Measurements from ENCODE around the gene KRTAP10-5.
"Not testable (repeated sequence)": the region's sequence is repeated elsewhere in the genome, so short reads cannot be mapped to it uniquely, and the experiment has no call there.

KRTAP10-5 gene

DNA sequence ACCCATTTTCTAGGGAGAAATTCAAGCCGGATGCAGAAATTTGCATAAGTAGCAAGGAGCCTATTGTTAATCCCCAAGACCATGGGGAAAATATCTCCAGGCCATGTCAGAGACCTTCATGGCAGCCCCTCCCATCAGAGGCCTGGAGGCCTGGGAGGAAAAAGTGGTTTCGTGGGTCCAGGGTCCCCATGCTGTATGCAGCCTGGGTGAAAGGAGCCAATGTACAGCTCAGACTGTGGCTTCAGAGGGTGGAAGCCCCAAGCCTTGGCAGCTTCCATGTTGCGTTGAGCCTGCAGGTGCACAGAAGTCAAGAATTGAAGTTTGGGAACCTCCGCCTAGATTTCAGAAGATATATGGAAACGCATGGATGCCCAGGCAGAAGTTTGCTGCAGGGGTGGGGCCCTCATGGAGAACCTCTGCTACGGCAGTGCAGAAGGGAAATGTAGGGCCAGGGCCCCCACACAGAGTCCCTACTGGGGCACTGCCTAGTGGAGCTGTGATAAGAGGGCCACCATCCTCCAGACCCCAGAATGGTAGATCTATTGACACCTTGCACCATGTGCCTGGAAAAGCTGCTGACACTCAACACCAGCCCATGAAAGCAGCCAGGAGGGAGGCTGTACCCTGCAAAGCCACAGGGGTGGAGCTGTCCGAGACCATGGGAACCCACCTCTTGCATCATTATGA lies 29.9 kb upstream of the KRTAP10-5 start:
- not testable (repeated sequence) for DNase-seq (ENCODE audit: low read depth)

DNA sequence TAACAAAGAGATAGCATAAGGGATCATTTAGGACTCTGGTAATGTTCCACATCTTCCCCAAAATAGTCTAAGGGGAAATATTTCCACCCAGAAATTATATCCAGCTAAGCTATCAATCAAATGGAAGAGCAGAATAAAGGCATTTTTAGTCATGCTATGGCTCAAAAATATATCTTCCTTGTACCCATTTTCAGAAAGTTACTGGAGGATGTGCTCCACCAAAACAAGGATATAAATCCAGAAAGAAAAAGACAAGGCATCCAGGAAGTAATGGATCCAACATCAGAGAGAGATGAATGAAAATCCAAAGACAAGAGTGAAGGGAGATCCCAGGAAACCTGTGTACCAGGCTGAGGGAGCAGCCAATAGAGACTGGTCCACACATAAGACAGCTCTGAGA lies 28.8 kb upstream of the KRTAP10-5 start:
- DNase-seq (ENCODE audit: low read depth), result no peak

DNA sequence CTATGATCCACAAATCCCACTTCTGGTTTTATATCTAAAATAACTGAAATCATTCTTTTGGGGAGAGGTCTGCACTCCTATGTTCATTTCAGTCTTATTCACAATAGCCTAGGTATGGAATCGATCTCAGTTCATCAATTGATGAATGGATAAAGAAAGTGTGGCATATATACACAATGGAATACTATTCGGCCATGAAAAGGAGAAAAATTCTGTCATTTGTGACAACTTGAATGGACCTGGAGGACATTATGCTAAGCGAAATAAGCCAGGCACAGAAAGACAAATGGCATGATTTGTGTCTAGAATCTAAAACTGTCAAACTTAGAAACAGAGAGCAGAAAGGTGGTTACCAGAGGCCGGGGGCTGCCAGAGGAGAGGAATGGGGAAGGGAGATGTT lies 26.1 kb upstream of the KRTAP10-5 start:
- DNase-seq (ENCODE audit: low read depth), result no peak

DNA sequence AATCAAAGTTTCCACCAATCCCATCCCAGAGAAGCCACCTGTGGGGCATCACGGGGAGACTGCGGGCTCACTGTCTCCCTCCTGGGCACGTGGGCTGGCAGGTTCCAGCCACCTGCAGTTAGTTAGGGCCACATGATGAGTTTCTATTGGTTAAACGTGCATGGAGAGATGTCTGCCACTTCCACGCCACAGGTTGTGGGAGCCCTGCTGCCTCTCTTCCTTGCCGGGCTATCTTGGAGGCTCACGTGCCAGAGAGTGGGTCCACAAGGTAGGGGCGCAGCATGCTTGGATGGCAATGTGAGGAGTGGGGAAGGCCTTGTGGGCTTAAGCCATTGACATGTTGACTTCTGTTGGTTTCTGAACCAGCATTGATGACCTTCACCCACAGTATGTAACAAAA lies 23.5 kb upstream of the KRTAP10-5 start:
- no peak for DNase-seq (ENCODE audit: low read depth)

DNA sequence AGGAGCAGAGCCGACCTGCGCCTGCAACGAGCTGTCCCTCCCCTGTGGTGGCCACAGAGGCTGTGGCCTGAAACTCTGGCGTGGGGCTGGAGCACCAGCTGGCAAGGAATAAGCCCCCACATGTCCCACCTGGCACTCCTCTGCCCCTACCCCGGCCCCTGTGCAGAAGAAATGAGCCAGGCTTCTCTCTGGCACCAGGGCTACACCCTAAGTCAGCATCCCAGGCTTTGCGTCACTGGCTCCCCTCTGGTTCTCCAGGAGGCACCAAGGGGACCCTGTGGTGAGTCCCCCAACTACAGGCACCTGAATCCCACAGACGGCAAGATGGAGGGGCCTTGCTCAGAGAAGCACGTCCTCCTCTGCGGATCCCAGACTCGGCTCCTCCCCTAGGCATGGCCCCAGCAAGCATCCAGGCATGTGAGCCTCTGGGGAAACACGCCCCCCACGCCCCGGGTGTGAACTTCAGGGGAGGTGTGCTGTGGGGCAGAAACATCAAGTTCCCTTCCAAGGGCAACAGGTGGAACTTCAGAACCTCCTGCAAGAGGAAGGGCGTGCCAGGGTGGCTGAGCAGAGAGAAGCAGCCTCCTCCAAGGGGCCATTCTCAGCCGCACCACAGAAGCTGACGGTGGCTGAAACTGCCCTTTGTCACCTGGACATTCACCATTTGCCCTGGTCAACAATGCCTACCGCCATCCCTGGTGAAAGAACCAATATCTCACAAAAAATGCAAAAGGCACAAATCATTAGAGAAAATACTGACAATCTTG lies 22.9 kb upstream of the KRTAP10-5 start:
- DNase-seq (ENCODE audit: low read depth), result no peak

DNA sequence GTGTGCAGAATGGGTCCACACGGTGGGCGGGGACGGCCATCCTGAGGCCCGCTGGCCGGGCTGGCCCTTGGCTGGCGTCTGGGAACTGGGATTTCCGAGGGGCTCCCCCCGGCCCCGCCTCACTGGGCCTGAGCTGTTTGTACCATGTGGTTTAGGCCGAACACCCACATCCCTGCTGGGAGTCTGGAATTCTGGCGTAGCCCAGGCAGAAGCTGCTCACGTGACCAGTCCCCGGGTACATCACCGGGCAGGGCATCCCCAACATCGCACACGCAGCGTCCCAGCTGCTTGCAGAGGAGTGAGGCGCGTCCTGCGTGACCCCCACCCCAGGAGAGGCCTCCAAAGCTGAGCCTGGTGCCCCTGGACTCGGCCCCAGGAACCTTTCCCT lies 22.1 kb upstream of the KRTAP10-5 start:
- DNase-seq (ENCODE audit: low read depth), result no peak

DNA sequence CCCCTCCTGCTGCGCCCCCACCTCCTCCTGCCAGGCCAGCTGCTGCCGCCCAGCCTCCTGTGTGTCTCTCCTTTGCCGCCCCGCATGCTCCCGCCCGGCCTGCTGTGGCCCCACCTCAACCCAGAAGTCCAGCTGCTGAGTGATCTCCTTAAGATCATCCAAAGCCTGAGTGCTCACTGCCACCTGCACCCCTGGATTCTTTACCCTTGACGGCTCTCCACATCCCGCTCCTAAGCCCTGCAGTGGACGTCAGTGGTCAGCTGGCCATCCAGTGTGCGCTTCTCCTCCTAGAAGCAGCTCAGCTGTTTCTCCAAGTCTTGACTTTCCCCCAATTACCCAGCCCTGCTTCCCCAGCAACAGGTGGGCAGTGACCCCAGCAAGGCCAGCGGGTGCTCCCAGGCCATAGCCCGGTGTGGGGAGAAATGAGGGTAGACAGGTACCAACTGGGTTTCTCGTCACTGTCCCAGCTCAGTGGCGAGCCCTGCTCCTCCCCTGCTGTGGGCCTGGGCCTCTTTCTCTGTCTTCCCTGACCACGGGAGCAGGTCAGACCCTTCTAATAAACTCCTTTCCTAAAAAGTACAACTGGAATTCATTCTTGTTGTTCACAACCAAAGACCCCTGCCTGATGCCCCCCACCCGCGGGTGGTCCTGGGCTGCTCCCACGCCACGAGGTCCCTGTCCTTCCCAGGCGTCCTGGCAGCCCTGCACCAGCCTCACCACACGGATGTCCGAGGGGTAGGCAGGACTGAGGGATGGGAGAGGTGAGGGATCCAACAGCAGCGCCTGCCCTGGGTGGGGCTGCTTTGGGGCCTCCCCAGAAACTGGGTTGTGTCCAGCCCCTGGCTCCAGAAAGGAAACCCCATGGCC lies 21.4 kb upstream of the KRTAP10-5 start:
- DNase-seq (ENCODE audit: low read depth), result no peak

DNA sequence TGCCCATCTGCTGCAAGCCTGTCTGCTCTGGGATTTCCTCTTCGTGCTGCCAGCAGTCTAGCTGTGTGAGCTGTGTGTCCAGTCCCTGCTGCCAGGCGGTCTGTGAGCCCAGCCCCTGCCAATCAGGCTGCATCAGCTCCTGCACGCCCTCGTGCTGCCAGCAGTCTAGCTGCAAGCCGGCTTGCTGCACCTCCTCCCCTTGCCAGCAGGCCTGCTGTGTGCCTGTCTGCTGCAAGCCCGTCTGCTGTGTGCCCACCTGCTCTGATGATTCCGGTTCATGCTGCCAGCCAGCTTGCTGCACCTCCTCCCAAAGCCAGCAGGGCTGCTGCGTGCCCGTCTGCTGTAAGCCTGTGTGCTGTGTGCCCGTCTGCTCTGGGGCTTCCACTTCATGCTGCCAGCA lies 20.7 kb upstream of the KRTAP10-5 start:
- not testable (repeated sequence) for DNase-seq (ENCODE audit: low read depth)

DNA sequence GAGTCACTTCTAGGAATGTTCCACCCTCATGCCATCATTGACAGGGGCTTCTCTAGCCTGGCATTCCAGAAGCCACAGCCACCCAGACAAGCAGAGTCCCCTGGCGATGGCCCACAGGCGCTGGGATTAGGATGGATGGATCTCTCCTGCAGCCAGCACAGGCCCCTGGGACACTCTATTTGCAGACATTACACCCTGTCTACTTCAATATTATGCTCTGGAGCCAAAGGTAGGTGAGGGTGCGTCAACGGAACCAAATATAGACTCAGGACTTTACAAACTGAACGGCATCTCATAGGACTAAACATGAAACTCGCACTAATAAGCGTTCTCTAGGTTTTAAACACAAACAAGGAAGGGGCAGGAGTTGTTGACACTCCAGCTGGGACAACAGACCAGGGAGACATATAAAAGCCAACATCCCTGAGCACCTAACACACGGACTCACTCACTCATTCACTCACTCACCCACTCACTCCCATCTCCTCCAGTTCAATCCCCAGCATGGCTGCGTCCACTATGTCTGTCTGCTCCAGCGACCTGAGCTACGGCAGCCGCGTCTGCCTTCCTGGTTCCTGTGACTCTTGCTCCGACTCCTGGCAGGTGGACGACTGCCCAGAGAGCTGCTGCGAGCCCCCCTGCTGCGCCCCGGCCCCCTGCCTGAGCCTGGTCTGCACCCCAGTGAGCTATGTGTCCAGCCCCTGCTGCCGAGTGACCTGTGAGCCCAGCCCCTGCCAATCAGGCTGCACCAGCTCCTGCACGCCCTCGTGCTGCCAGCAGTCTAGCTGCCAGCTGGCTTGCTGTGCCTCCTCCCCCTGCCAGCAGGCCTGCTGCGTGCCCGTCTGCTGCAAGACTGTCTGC lies 19.9 kb upstream of the KRTAP10-5 start, which contains the start of gene KRTAP10-7:
Gene KRTAP10-7 (plus strand): TSS at position 480 of the 861 bp plus-strand sequence. CDS start 25 bp downstream, at position 505.
- not testable (repeated sequence) for DNase-seq (ENCODE audit: low read depth)

DNA sequence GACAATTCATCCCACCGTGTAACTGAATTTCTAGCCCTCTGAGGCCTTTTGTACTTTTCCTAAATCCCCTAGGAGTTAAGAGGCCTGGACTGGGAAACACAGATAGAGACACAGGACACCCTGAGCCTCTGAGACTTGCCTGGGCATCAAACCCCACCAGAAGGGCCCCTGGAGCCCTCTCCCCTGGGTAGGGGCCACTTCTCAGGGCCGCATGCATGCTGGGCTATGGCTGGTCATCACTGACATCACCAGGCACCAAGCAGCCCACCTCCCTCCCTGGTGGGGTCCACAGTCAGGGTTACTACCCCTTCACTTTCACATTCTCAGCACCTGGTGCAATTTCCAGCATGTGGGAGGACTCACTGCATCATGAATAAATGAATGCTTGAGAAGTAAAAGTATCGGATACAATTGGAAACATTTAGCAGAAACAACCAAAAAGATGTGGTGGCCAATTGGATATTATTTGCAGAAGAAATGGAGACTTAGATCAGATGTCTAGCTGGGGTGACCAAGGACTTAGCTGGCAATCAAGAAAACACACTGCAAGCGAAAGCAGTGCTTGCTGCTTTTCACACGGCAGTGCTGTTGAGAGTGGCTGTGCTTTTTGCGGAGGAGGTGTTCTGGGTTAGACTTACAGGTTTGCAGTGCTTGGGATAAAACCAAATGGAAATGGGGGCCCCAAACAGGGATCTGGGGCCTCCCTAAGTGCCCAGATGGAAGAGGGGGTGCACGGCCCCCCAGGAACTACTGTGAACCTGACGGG lies 19.0 kb upstream of the KRTAP10-5 start:
- DNase-seq (ENCODE audit: low read depth), result no peak

DNA sequence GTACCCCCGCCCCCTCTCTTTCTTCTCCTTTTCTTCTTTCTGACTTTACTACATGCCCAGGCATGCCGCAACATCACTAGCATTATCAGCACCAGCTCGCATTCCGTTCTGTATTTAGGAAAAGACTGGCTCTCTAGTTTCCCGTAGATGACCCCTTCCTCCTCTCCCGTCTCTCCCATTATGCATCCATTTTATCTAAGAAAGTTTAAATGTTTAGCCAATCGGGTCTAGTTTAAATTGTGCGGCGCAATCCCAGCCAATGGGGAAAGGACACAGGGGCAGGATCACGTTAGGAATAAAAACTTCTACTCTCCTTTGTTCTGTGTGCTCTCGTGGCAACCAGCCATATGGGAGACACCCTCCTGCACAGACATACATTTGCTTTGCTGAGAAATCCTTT lies 17.7 kb upstream of the KRTAP10-5 start:
- no peak for DNase-seq (ENCODE audit: low read depth)

DNA sequence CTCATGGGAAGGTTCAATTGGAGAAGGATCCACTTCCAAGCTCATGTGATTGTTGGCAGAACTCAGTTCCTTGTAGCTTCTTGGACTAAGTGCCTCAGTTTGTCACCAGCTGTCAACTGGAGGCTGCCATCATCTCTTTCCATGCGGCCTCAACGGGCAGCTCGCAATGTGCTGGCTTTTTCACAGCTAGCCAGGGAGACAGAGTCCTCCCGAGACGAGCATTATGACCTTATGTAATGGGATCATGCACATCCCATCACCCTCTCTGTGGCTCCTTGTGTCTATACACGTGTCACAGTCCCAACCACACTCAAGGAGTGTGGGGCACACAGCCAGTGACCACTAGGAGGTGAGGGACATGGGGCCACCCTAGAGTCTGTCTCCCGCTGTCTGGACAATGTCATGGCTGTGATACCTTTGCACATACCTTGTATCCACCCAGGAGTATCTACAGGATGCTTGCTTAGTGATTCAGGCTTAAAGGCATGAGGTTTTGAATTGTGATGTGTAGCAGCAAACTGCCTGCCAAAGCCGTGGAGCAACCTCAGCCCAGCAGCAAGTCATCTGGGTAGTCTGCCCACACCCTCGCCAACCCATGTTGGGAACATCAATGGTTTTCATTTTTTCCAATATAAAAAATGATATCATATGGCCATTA lies 15.8 kb upstream of the KRTAP10-5 start:
- DNase-seq (ENCODE audit: low read depth), result no peak

DNA sequence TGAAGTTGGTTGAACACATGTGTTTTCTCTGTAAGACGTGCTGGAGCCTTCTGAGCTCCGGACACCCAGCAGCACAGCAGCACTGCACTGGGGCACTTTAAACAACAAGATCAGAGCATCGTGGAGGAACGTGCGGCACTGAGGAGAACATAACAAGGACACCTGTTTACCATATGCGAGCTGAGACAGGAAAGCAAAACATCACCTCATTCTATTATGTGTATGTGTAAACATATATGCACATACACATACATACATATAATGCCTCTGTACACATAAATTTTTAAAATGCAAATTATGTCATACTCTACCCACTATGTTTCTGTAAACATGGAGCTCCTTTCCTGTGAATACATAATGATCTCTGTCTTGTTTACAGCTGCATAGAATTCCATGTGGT lies 15.1 kb upstream of the KRTAP10-5 start:
- DNase-seq (ENCODE audit: low read depth), result no peak

DNA sequence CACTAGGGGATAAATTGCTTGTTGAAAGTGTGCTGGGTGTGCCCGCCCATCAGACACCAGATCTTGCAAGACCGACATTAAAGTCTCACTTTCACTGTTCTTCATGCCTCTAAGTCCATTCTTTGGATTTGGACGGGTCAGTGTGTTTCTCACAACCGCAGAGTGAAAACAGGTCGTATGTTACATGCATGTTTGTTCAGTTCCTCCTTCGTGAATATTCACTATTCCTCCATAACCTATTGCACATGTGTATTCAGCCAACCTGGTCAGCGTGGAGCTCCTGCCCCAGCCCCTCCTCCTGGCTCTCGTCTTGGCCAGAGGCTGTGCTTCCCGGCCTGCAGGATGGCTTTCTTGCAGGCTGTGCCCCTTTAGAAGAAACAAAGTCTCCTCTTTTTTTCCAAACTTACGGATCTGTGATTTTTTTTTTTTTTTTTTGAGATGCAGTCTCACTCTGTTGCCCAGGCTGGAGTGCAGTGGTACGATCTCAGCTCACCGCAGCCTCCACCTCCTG lies 14.1 kb upstream of the KRTAP10-5 start:
- DNase-seq (ENCODE audit: low read depth), result no peak

DNA sequence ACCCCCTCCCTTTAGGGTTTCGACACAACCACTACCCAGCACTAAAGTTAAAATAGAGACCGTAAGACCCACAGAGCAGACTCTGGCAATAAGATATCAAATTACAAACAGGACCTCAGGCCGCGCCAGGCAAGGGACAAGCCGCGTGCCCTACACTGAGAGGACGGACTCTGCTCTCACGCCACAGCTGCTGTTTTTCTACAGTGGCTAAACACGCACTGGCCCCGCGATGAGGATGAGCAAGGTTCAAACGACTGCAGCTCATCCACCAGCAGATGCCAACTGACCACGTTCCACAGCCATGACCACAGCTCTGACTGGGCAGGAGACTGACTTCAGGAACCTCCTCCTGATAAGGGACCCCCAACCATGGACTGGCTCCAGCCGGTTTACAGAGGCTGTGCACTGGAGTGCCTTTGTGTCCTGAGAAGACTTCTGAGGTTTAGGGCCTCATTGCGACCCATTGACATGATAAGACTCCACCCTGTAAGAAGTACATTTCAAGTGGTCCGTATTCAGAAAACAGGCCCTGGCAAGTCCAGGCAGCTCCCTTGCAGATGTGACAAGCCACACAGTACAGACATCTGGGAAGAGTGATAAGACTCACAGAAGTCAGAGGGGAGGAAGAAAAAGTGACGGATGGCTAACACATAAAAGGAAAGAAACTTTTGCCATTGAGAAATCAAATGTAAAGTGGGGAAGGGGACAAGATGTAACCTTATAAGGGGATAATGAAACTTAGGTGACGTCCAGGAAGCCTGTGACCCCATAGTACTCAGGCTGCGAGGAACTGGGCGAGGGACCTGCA lies 13.4 kb upstream of the KRTAP10-5 start:
- no peak for DNase-seq (ENCODE audit: low read depth)

DNA sequence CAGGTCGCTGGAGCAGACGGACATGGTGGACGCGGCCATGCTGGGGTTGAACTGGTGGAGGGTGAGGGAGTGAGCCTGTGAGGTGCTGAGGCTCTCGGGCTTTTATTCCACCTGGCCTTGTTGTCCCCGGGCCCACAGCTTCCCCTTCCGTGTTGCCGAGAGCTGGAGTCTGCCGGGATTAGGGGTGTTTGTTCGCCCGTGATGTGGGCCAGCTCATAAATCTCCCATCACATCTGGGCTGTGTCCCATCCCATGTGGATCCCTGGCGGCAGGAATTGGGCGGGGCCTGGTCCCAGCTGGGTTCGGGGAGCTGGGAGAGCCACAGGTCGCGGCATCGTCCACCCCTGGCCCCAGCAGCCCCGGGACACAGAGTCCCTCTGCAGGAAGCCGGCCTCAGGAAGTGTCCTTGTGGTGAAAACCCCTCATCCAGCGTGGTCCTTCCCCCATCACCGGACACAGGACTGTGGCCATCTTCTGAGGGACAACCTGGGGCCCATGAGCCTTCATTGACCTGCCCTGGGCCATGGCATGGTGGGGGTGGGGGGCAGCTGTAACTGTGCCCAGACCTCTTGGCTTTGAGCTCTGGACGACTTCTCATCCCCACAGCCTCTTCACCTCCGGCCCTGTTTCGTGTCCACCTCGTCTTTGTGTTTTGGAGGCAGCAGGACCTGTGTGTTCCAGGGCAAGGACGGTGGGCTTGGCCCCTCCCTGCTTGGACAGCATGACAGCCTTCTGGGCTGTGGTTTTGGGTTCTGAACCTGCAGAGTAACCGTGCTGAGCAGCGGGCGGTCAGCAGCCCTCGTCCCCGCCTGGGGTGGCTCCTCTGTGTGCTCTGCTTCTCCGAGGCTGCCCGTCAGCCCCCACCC lies 12.3 kb upstream of the KRTAP10-5 start, which contains the start of gene KRTAP10-6:
Gene KRTAP10-6 (minus strand): TSS at position 60 of the 866 bp plus-strand sequence. CDS start 21 bp downstream, at position 39.
- DNase-seq (ENCODE audit: low read depth), result no peak

DNA sequence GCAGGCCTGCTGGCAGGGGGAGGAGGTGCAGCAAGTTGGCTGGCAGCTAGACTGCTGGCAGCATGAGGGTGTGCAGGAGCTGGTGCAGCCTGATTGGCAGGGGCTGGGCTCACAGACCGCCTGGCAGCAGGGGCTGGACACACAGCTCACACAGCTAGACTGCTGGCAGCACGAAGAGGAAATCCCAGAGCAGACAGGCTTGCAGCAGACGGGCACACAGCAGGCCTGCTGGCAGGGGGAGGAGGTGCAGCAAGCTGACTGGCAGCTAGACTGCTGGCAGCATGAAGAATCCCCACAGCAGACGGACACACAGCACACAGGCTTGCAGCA lies 11.4 kb upstream of the KRTAP10-5 start:
- DNase-seq (ENCODE audit: low read depth), result not testable (repeated sequence)
